ENCODE data around the gene C16orf78.
"Not testable (repeated sequence)": the region's sequence is repeated elsewhere in the genome, so short reads cannot be mapped to it uniquely, and the experiment has no call there.

The C16orf78 gene

DNA sequence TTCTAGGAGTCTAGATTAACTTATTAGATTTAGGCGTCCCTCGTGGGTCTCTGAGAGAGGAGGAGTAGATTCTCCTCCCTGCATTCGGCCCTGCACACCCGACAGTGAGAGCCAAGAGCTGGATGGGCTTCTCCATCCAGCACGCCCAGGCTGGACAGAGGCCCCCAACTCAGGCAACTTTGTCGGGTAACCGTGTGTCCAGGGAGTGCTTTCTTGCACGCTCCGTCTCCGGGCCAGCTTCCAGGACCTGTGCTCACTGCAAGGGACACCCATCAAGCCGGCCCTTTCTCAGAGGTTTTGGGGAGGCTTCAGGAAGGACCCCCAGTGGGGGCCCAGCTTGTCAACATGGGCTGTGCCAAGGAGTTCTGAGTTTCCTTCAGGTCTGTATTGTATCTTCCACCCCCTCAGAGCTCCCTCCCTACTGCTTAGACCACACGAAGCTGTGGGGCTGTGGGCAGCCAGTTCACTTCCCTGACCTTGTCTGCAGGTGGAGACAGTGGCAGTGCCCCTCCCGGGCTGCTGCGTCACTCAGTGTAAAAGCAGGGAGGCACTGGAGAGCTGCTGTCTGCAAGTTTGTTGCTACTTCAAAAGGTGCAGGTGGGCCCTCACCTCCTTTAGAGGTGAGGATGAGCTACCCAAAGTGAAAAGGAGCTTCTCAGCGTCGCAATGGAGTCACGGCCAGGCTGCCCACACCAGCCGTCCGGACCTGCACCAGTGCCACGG, 24.0 kb upstream of the C16orf78 start:
- no peak overlapping the region for H3K4me3 ChIP-seq (ENCODE audit: low read depth, low read length)

DNA sequence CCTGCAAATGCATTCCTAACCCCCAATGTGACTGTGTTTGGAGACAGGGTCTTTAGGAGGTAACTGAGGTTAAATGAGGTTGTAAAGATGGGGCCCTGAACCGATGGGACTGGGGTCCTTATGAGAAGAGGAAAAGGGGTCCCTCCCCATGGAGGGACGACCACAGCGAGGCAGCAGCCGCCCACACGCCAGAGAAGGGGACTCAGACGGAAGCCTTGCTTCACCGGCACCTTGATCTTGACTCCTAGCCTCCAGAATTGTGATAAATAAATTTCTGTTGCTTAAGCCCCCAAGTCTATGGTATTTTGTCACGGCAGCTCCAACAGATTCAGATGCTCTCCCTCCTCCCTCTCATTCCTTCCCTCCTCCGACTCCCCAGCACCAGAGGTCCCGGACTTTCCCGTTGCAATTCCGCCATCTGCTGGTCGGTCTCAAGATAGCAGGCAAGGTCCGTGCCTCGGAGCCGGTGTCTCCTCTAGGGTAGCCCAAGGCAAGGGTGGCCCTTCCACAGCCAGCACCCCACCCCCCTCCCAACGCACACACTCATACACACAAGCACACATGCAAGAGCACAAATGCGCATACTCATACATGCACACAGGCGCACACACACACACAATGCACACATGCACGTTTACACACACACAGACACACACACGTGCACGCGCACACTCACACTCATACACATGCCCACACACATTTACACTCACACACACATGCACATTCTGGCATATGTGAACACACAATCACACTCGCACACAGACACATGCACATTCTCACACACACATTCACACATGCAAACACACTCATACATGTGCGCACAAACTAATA, 23.1 kb upstream of the C16orf78 start:
- H3K4me3 ChIP-seq (ENCODE audit: low read depth, low read length), result no peak overlapping the region

DNA sequence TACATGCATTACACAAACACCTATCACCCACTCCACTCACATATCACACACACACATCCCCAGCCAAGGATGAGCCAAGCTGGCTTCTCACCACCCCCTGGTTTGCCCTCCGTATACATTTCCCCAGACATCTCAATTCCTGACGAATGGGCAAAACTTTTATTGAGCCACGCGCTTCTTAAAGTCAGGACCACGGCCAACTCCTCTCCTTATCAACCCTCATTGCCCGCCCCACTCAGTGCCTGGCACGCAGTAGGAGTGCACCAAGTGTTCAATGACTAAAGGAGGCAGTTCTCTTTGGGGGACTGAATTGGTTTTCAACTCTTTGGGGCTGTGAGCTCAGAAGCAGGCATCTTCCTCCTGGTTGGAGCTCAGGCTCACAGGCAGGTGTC, 22.5 kb upstream of the C16orf78 start:
- no peak overlapping the region for H3K4me3 ChIP-seq (ENCODE audit: low read depth, low read length)

DNA sequence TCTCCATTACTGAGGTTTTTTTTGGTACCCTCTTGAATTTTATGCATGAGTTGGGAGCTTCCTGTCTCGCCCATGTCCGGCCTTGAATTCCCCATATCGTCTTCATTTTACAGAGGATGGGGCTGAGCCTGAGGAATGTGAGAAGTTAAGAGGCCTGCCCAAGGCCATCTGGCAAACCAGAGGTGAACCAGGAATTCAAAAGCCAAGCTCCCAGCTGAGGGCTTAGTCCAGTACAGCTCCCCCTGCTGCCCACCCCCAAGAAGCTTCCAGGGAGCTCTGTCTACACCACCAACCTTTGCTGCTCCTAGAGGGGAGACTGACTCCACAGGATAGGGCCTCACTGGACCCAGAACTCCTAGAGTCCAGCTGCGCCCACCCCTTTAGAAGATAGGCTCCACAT, 20.7 kb upstream of the C16orf78 start:
- H3K4me3 ChIP-seq (ENCODE audit: low read depth, low read length), result no peak overlapping the region

DNA sequence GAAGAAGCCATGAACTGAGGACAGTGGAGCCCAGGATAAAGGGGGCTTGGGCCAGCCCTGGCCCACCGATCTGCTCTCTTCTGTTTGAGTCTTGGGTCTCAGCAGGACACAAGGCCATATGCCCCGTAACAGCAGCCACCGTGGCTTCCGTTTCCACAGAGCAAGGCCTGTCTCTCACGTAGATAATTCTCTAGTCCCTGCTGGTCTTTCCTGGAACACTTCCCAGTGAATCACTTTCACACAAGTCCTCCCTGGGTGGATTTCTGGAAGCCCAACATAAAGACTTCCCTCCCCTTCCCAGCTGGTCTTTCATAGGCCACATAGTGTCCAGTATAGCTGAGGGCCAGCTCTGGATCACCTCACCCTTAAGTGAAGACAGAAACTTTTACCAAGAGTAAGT, 19.9 kb upstream of the C16orf78 start:
- no peak overlapping the region for H3K4me3 ChIP-seq (ENCODE audit: low read depth, low read length)

DNA sequence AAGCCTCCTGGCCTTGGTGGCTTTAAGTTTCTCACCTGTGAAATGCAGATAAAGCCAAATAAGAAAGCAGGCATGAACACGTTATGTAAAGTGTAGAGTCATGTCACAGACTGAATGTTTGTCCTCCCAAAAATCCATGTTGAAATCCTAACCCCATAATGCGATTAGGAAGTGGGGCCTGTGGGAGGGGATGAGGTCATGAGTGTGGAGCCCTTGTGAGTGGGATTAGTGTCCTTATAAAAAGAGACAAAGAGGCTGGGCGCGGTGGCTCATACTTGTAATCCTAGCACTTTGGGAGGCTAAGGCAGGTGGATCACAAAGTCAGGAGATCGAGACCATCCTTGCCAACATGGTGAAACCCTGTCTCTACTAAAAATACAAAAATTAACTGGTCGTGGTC, 19.5 kb upstream of the C16orf78 start:
- H3K4me3 ChIP-seq (ENCODE audit: low read depth, low read length), result no peak overlapping the region

DNA sequence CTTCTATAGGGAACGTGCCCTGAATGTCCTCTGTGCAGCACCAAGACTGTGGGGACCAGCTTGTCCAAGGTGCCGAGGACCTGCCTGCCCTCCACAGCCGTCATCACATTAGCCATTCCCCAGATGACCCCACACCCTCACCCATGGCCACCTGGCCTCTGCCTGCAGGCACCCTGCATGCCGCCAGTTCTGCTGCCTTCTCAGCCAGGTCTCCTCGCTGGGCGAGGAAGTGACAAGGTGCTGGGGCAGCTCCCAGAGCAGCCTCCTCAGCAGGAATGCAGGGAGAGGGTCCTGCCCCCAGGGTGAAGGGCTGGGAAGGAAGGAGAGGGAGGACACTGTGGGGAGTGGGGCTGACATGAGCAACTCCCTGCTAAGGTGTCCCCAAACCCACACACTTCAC, 18.6 kb upstream of the C16orf78 start:
- H3K4me3 ChIP-seq (ENCODE audit: low read depth, low read length), result no peak overlapping the region

DNA sequence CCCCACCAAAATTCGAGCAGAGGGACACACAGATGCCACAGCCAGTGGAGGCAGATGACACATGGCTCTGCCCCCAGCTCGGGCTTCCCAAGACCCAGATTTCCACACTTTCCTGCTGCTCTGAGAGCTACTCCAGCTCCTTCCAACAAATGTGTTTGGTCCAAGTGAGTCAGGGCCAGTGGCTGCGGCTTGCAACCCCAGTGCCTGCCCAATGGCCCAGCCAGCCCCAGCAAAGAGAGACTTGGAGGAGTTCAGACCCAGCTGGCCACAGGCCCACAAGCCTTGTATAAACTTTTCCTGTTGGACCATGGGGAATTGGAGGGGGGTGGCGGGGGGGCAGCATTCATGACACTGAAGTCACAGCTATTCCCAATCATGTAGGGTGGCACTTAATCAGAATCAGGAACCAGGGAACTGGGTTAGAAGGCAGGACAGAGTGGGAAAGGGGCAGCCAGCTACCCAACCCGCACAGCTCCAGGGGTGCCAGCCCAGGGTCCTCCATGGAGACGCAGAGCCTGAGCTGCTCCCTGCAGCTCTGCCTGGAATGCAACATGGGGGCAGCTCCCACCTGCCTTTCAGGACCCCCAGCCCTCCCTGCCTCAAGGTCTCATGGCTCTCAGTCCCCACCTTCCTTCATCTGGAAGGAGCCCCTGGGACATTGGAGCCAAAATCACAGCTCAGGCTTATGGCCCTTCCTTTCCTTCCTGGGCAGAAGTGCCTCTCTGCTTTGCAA, 17.5 kb upstream of the C16orf78 start:
- no peak overlapping the region for H3K4me3 ChIP-seq (ENCODE audit: low read depth, low read length)

DNA sequence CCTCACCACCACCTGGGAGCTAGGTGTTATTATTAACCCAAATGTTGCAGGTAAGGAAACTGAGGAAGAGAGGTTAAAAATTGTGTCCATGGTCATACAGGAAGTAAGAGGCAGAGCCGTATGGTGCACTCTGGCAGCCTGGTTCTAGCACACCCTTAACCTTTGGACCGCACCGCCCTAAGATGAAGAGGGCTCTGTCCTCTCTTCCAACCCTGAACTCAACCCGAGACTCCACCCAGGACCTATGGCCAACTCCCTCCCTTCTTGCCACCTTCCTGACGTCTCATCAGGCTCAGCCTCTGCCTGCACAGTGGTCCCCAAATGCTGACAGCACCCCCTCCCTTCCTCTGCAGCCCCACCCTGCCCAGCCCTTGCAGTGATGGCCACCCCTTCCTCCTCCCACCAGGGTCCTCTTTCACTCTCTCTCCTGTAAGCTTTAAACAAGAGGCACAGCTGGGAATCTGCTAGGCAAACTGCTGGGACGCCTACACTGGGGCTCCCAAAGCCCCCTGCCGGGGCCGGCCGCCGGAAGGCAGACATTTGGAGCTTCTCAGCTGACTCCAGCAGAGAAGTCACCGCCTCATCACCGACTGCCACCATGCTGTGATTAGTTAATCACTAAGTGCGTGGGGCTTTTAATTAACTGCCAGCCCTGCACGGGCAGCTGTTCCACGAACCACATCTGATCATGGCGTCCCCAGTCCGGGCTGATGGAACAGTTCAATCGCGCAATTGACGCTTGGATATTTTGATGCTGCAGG, 16.7 kb upstream of the C16orf78 start:
- H3K4me3 ChIP-seq (ENCODE audit: low read depth, low read length), result no peak overlapping the region

DNA sequence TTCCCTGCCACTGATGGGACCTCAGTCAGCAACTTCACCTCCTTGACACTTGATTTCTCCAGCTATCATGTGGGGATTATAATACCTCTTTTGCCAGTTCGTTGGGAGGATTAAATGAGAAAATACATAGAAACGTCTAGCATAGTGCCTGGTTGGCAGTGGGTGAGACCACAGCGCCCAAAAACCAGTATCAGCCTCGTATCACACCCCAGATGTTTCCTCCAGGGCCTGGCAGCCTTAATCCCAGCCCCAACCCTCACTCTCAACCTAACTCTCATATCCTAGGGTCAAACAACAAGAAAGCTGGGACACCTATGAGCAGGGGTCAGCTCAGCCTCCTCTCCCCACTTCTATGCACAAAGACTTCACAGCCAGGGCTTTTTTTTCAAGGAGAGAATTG, 14.0 kb upstream of the C16orf78 start:
- no peak overlapping the region for H3K4me3 ChIP-seq (ENCODE audit: low read depth, low read length)

DNA sequence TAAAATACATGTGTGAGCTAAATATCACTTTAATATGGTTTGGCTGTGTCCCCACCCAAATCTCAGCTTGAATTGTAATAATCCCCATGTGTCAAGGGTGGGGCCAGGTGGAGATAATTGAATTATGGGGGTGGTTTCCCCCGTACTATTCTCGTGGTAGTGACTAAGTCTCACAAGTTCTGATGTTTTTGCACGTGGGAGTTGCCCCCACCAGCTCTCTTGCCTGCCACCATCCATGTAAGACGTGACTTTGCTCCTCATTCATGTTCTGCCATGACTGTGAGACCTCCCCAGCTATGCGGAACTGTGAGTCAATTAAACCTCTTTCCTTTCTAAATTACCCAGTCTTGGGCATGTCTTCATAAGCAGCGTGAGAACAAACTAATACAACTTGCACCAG, 11.9 kb upstream of the C16orf78 start:
- H3K4me3 ChIP-seq (ENCODE audit: low read depth, low read length), result not testable (repeated sequence)

DNA sequence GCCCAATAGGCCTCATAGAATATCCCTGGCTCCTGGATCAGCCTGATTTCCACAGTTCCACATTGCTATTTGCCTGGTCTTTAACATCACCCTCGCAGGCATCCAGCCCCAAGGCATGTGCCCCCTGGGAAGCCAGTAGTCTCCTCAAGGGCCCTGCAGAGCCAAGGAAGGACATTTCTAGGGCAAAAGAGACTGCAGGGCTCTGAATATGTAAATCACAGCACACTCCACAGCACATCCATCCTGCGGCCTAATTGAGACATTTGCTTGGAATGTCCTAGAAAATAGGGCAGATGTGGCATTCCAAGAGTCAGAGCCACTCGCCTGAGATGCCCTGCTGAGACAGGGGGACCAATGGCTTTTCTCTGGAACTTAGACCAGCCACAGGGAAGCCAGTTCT, 11.4 kb upstream of the C16orf78 start:
- no peak overlapping the region for H3K4me3 ChIP-seq (ENCODE audit: low read depth, low read length)

DNA sequence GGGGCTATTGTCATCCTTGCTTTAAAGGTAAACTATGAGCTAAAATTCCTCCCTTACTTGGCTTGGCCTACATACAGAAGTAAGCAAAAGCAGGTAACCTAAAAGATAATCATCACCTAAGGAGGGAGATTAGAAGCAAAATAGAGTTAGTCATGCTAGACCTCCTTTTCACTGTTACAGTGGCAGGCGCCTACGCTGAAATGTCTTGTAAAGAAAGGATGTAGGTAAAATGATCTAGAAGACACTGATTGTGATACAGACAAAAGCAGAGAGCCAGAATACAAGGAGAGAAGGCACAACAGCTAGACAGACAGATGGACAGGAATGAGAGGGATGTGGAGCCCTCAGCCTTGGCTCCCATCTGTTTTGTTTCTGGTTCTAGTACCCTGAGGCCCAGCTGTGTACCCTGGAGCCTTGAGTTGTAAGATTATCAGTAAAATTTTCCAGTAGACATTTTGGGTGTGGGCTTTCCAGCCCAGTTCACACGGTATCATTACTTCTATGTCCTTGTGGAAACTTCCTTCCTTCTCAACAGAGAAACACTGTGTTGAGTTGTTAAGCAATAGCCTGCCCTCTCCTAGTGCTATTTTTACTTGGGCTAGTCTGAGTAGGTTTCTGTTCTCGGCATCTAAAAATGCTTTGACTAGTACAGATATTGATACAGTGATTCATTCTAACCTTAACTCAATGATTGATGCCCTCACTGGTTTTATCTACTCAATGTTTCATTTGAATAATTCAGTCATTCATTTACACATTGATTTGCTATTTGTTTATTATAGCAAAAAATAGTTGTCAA, 7.7 kb upstream of the C16orf78 start:
- H3K4me3 ChIP-seq (ENCODE audit: low read depth, low read length), result no peak overlapping the region

DNA sequence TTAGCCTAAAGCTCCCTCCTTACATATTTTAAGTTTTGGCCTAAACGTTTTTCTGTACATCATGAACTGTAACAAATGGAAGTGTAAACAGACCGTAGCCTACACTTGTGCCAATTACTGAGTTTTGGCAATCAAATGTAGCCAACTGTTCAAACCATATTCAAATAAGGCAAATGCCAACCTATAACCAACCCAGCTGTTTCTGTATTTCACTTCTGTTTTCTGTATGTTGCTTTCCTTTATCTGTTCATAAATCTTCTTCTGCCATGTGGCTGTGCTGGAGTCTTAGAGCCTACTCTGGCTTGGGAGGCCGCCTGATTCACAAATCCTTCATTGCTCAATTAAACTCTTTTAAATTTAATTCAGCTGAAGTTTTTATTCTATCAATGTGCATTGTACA, 6.9 kb upstream of the C16orf78 start:
- H3K4me3 ChIP-seq (ENCODE audit: low read depth, low read length), result no peak overlapping the region

DNA sequence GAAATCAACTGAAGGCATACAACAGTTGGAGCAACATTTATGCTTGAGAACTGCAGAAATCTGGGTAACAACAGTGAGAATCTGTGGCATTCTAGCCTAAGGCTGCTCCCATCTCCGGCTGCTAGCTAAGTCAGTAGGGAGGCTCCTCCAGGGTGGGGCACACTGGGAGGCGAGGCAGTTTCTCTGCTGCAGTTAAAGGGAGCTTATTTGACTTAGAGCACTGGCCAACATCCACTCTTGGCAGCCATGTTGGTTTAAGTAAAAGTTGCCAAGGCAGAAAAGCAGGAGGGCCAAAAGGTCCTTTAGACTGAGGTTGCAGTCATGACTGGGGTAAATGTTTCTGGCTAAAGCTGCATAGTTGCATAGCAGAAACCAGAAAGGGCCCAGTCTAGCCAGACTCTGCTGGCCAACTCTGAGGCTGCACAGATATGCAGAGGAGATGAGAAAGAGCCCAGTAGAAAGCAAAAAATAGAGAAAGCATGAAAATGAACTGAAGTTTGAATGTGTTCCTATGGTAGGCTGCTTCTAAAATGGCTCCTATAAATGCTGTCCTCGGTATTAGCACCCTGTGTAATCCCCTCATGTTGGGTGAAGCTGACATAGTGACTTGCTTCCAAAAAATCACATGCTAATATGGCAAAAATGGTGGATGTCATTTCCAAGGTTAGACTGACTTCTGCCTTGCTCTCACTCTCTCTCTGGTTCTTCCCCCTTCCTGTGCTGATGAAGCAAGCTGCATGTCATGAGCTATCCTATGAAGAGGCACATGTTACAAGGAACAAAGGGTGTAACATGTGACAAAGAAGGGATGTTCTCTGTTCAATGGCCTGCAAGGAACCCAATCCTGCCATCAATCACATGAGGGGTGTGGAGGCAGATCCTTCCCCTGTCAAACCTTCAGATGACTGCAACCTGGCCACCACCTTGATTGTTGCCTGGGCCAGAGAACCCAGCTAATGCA, 3.7 kb upstream of the C16orf78 start:
- no peak overlapping the region for H3K4me3 ChIP-seq (ENCODE audit: low read depth, low read length)

DNA sequence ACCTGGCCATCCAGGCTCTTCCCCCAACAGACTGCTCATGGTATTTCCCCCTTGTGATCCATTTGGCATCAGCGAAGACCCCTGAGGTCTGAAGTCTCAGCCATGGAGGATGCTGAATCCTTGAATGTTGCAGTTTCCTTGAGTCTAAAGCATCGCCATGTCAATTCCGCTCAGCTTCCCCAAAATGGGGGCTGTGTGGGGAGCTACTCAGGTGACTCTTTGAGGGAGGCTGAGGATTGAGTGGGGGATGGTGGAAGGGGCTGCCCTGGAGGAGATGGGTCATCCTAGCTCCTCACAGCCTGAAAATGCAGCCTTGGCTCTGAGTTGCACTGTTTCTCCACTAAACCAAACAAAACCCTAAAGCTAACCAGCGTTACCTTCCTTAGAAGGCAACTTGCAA, 2.6 kb downstream of the C16orf78 start:
- H3K4me3 ChIP-seq (ENCODE audit: low read depth, low read length), result no peak overlapping the region

DNA sequence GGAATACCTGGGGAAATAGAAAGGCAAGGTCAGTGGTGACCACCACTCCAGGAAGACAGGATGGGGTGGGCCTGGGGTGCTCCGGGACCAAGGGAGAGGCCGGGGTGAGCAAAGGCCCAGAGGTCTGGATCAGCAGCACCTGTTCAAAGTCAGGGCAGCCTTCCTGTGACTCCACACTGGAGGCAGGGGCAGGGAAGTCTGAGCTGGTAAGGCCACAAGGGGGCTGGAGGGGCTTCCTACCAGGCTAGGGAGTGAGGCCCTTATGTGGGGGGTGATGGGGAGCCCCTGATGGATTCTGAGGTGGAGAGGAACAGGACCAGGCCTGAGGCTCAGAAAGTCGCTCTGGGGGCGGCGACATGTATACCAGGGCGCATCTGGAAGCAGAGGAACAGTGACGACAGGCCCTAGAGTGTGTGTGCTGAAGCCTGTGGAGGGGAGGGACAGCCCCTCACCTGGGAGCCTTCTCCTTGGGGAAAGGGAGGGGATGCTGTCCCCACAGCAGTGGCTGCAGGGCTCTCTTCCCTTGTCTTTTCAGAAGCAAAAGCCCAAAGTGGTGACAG, 3.7 kb downstream of the C16orf78 start:
- H3K4me3 ChIP-seq (ENCODE audit: low read depth, low read length), result no peak overlapping the region

DNA sequence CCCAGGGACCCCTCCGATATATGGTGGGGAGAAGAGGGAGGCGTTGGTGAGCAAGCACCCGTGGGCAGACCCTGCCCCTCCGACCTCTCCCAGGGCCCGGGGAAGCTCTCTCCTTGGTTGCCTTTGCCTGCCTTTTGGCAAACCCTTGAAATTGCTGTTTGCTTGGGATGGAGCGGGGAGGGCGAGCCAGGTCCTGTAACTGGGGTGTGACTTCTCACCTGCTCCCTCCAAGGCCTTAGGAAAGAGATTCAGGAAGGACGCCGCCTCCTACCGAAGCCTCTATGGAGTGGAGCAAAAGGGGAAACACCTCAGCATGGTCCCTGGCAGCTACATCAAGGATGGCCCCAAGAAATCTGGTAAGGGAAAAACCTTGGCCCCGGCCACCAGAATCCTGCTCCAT, 4.6 kb downstream of the C16orf78 start:
- no peak overlapping the region for H3K4me3 ChIP-seq (ENCODE audit: low read depth, low read length)

DNA sequence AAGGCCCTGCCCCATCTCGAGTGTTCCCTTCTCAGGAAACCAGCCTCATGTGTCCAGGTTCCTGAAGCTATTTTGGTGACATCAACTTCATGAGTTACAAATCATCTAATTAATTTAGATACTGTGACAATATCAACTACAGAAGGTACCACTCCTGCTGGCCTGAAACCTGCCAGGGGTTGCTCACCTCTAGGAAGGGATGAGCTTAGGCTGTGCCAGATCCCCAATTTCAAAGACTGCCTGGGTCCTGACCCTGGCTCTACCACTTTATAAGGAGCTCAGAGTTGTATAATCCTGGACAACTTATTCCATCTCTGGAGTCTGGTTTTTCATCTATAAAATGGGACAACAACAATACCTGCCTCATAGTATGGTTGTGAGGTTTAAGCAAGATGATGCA, 5.2 kb downstream of the C16orf78 start:
- H3K4me3 ChIP-seq (ENCODE audit: low read depth, low read length), result no peak overlapping the region

Data from iPS-11a (cell line).